ACHN (cell line): ENCODE data around the gene SRR.
"Not testable (repeated sequence)": the region's sequence is repeated elsewhere in the genome, so short reads cannot be mapped to it uniquely, and the experiment has no call there.

Experiments used
- DNase-seq: peaks from one replicate; pipeline ENCODE4 v3.0.0-alpha.2; 2015
- in situ Hi-C: cut with HindIII; loops from 2 replicates; pipeline ENCODE4 v1.10.0; 2017; ENCODE audit warnings: low sequenced_read_pairs, low pct_ligation_motif_present, low pct_unique_long_range_greater_than_20kb

The SRR gene, protein sequence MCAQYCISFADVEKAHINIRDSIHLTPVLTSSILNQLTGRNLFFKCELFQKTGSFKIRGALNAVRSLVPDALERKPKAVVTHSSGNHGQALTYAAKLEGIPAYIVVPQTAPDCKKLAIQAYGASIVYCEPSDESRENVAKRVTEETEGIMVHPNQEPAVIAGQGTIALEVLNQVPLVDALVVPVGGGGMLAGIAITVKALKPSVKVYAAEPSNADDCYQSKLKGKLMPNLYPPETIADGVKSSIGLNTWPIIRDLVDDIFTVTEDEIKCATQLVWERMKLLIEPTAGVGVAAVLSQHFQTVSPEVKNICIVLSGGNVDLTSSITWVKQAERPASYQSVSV

DNA sequence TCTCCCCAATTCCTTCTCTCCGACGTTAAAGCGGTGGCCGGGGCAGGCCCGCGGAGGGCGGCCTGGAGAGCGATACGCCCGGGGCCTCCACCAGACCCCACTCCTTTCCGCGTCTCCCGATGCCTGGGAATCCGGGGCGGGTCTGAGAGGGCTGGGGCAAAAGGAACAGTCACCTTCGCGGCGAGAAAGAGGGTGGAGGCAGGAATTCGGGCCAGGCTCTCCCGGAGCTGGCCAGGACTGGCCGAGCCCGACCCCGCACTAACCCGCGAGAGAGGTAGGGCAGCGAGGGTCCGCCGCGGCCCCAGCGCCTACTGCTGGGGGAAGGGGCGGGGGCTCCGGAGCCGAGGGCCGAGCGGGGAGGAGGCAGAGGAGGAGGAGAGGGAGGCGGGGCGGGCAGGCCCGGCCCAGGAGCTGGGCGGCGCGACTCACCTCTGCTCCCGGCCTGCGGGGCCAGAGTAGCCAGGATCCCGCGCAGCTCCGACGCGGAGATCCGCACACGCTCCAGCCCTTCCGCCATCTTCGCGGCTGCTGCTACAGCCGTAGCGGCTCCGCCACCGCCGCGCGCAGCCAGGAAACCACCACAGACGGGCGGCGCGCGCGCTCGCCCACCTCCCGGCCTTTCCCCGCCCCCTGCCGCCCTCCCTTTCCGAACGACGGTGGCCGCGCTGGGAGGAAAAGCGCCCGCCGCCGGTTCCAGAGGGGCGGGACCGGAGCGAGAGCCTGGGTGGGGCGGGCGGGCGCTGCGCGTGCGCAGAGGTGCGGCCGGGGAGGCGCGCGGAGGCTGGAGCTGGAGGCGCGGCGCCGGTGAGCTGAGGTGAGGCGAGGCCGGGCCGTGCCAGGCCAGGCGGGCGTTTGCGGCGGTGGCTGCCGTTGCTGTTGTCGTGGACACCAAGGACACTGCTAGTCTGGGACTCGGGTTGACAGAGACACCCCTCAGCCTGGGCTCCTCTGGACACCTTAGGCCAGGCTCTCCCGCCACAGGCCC is at the start of gene SRR, which contains the start of gene SMG6:
SRR (plus strand) TSS at position 747 of the 985 bp plus-strand sequence. CDS start 11,611 bp downstream, outside the sequence.
SMG6 (minus strand) TSS at position 582 of the 985 bp plus-strand sequence; CDS start at position 517, 65 bp downstream.
- in situ Hi-C loops, result no loop called here
- peak; percentile 92 for DNase-seq

DNA sequence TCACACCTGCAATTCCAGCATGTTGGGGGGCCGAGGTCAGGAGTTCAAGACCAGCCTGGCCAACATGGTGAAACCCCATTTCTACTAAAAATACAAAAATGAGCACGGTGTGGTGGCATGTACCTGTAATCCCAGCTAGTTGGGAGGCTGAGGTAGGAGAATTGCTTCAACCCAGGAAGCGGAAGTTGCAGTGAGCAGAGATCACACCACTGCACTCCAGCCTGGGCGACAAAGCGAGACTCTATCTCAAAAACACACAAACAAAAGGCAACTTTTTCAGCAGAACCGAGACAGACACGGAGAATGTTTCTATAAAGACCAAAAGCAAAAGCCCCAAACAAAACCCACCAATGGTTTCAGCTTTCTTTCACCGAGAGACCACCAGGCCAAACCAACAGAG is 44.9 kb upstream of the SRR start:
- in situ Hi-C loops, DNase-seq: not testable (repeated sequence)

DNA sequence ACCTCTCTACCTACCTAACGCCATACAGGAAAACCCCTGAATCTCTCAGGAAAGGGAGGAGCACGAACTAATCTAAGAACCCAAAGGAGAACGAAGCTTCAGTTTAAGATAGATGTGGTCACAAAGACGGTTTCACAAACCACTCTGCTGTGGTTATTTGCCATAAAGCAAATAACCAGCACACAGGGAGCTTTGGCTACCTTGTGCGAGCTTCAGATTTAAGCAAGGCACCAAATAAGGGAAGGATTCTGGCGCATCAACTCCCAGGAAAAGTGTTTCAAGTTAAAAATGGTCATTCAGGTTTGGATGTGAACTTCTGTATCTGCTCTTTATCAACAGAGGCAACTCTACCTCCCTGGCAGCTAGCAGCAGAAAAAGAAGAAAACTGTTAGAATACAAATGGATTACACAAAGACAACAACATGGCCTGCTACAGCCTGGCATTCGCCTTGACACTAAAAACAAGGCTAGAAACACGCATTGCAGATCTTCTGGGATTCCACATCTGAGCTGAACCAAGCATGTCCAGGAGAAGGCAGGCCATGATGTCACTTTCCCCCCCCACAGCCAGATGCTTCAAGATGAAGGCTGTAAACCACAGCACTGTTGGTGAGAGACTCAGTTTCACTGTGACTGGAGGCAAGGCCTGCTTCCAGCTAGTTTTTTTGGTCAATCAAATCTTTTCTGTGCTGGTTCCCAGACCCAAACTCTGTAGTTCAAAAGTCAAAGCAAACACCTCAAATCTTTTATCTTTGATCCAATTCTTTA is 43.8 kb upstream of the SRR start:
- in situ Hi-C loops, result no loop called here
- no peak for DNase-seq

GRCh38 chr17:2262135-2262587 is 41.6 kb upstream of the SRR start:
- in situ Hi-C loops, result no loop called here
- peak; percentile 44 for DNase-seq

DNA sequence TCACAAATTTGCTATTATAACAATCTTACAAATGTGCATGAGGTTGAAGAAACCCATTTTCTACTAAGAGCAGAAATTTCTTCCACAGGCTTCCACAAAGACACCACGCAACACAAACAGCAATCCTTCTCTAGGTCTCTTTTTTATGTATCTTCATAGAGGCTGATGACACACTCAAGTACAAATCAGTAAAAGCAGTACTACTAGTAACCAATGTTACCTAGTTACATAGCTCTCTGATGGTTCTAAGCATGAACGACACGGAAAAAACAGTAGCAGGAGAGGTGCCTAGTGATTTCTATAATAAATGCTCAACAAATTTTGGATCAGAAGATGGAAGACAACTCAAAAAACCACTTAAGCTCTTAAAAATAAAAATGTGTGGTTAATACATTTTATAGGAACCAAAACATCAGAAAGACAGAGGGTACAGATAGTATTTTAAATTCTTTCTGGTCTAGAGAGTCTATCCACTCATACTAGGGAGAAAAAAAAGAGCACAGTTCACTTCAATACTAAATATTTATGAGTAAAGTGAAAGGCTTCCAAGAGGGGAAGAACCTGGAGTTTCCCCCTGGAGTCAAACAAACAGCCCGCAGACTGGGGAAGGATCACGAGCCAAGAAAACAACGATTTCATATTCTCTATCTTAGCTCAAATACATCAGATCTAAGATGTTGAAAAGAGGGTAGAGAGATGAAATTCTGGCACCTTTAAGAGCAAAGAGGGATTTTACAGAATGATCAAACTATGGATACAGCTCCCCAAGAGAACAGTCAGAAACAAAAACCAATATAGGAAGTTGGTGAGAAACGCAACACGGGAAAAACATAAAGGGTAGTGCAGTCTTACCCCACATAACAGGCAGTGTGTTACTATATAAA is 40.3 kb upstream of the SRR start:
- no peak for DNase-seq
- in situ Hi-C loops, result no loop called here

DNA sequence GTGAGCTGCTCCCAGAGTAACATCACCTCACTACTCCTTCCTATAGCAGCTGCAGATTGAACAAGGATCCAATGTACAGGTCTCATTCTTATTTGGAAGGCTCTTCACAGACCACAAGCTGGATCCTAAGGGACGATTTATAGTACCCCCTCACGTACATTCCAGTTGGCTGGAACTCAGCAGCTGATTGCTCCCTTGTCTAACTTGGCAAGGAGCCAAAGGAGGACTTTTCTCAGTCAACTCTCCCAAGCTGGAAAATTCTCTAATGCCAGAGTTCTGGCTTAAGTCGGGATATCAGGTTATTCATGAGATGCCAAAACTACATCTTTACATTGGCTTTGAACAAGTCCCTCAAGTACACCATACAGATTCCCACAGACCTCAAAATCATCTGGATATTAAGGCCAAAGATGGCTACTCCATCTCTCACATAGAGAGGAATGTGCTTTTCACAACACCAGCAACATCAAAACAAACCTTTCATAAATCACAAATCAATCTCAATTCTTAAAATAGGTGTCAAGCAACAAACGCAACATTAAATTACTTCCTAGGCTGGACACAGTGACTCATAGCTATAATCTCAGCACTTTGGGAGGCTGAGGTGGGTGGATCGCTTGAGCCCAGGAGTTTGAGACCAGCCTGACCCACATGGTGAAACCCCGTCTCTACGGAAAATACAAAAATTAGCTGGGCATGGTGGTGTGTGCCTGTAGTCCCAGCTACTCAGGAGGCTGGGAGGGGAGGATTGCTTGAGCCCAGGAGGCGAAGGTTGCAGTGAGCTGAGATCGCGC is 39.5 kb upstream of the SRR start:
- in situ Hi-C loops, result no loop called here
- DNase-seq, result no peak

- DNase-seq, in situ Hi-C loops: not testable (repeated sequence)
These were observed 38.6 kb upstream of the SRR start for GRCh38 chr17:2265166-2265565.

GRCh38 chr17:2266045-2266864 is 37.5 kb upstream of the SRR start:
- in situ Hi-C loops, result no loop called here
- DNase-seq, result no peak

GRCh38 chr17:2266865-2267228 is 36.9 kb upstream of the SRR start:
- DNase-seq, result no peak
- in situ Hi-C loops, result no loop called here

DNA sequence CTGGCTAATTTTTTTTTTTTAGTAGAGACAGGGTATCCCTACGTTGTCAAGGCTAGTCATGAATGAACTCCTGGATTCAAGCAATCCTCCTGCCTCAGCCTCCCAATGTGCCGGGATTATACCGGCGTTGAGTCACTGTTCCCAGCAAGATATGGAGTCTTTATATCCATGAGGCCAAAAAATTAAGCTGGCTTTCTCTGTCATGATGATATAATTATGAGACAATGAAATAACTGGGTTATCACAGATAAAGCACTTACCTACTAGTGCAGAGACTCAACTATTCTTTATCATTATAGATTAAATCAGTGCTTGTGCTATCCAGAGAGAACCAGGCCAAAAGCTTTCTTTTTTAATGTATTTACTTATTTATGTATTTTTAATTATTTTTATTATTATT is 36.4 kb upstream of the SRR start:
- no peak for DNase-seq
- in situ Hi-C loops, result no loop called here

- in situ Hi-C loops, result no loop called here
These were observed 31.6 kb upstream of the SRR start for GRCh38 chr17:2271985-2272702.

DNA sequence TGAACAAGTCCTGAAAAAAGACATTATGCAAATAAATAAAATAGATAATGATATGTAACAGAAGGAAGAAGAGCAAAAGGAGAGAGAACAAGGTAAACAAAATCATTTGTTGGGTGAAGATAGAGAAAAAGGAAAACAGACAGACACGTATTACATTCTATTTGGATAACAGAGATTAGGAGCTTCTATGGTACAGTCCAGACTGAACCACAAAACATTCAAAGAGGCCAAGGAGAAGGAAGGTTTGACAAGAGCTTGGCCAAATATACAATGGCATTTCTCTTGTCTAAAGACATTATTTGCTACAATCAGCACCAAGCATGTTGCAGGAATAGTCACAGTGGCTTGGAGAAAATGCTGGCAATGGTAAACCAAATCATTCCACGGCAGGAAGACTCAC is 29.3 kb upstream of the SRR start:
- in situ Hi-C loops, result no loop called here
- DNase-seq, result no peak

More at GRCh38 chr17:2271985-2272702, 31.6 kb upstream of the SRR start:
- DNase-seq, result no peak

DNA sequence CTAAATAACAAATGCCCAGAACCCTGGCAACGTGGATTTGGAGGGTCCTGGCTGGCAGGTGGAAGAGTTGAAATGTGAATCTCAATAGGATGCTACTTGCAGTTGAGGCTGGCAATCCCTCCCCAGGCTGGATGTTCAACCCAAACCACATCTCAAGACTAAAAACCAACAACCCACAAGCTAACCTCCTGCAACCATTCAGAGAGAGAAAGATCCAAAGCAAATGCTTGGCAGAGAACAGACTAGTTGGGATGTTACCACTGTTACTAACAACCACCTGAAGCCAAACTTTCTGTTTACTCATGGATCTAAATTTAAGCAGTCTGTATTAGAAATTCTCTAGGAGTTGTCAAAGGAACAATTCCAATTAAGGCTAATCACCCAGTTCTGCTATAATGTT is 28.0 kb upstream of the SRR start:
- in situ Hi-C loops, result no loop called here
- DNase-seq, result no peak

DNA sequence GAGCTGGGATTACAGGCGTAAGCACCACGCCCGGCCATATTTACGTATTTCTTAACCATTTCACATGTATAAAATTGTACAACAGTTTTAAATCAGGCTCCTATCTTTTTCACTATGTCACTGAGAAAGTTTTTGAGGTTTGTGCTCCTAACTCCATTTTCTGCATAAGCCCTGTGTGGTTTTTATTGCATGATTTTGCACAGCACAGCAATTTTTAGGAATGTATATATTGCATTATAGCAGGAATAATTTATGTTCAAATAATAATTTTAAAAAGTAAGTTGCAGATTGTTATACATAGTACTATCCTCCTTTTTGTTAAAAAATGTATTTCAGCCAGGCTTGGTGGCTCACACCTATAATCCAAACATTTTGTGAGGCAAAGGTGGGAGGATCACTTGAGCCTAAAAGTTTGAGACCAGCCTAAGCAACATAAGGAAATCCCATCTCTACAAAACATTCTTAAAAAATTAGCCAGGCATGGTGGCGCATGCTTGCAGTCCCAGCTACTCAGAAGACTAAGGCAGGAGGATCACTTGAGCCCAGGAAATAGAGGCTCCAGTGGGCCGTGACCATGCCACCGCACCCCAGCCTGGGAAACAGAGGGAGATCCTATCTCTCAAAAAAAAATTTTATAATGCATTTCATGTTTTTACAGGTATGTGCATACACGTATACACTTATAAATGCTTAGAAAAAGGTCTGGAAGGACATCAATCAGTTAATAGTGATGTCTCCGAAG is 26.1 kb upstream of the SRR start:
- DNase-seq, result no peak
- in situ Hi-C loops, result no loop called here

- in situ Hi-C loops, result no loop called here
- DNase-seq, result no peak
These were observed 24.0 kb upstream of the SRR start for GRCh38 chr17:2279707-2280106.
